ENCODE results near the gene DDX24.

DDX24 gene

GRCh38 chr14:94021001-94021400 lies 60.0 kb downstream of the DDX24 start:
- Mint-ChIP-seq H3K27ac (no peak overlapping the region), H3K36me3 (no peaks in the 10 kb centered on the region), H3K4me3 (no peak overlapping the region), H3K4me1 (peaks cover 4% of the 10 kb centered on the region), H3K27me3 (peaks cover 31% of the 10 kb centered on the region), H3K9me3 (no peaks in the 10 kb centered on the region)
- DNase-seq (ENCODE audit: low spot score in 2 of 2) (no peak), ATAC-seq (ENCODE audit: low read depth) (no peak)

- Mint-ChIP-seq H3K4me1 (no peaks in the 10 kb centered on the region), H3K27ac (no peak overlapping the region), H3K4me3 (no peak overlapping the region), H3K9me3 (no peaks in the 10 kb centered on the region), H3K36me3 (no peaks in the 10 kb centered on the region), H3K27me3 (peaks cover 31% of the 10 kb centered on the region)
- DNase-seq (ENCODE audit: low spot score in 2 of 2) (no peak), ATAC-seq (ENCODE audit: low read depth) (no peak)
Observed at GRCh38 chr14:94020267-94020666, 60.7 kb downstream of the DDX24 start.

- Mint-ChIP-seq H3K4me3 (no peak overlapping the region), H3K27ac (no peak overlapping the region), H3K4me1 (no peaks in the 10 kb centered on the region), H3K9me3 (no peaks in the 10 kb centered on the region), H3K36me3 (no peaks in the 10 kb centered on the region), H3K27me3 (peaks cover 29% of the 10 kb centered on the region)
- DNase-seq (ENCODE audit: low spot score in 2 of 2) (no peak), ATAC-seq (ENCODE audit: low read depth) (no peak)
Observed at GRCh38 chr14:94019329-94019728, 61.7 kb downstream of the DDX24 start.

- no peaks in the 10 kb centered on the region for H3K4me1 Mint-ChIP-seq
- no peak overlapping the region for H3K4me3 Mint-ChIP-seq
- no peaks in the 10 kb centered on the region for H3K9me3 Mint-ChIP-seq
- ATAC-seq (ENCODE audit: low read depth) (no peak), DNase-seq (ENCODE audit: low spot score in 2 of 2) (no peak)
- no peak overlapping the region for H3K27ac Mint-ChIP-seq
- no peaks in the 10 kb centered on the region for H3K36me3 Mint-ChIP-seq
- H3K27me3 Mint-ChIP-seq: peaks cover 31% of the 10 kb centered on the region
Observed at GRCh38 chr14:94018308-94018707, 62.7 kb downstream of the DDX24 start.

GRCh38 chr14:94016446-94016976 lies 64.5 kb downstream of the DDX24 start:
- Mint-ChIP-seq H3K27me3 (peaks cover 24% of the 10 kb centered on the region), H3K4me1 (peaks cover 3% of the 10 kb centered on the region), H3K36me3 (no peaks in the 10 kb centered on the region), H3K27ac (no peak overlapping the region), H3K4me3 (no peak overlapping the region), H3K9me3 (no peaks in the 10 kb centered on the region)
- no peak for DNase-seq (ENCODE audit: low spot score in 2 of 2)
- no peak for ATAC-seq (ENCODE audit: low read depth)

GRCh38 chr14:94015223-94015622 lies 65.8 kb downstream of the DDX24 start:
- no peak overlapping the region for H3K4me3 Mint-ChIP-seq
- H3K9me3 Mint-ChIP-seq: no peaks in the 10 kb centered on the region
- H3K27me3 Mint-ChIP-seq: peaks cover 20% of the 10 kb centered on the region
- DNase-seq (ENCODE audit: low spot score in 2 of 2) (no peak), ATAC-seq (ENCODE audit: low read depth) (no peak)
- no peaks in the 10 kb centered on the region for H3K36me3 Mint-ChIP-seq
- no peak overlapping the region for H3K27ac Mint-ChIP-seq
- H3K4me1 Mint-ChIP-seq: peaks cover 3% of the 10 kb centered on the region

GRCh38 chr14:94014382-94014781 lies 66.6 kb downstream of the DDX24 start:
- no peaks in the 10 kb centered on the region for H3K36me3 Mint-ChIP-seq
- H3K27me3 Mint-ChIP-seq: peaks cover 21% of the 10 kb centered on the region
- no peak for ATAC-seq (ENCODE audit: low read depth)
- H3K27ac Mint-ChIP-seq: no peak overlapping the region
- no peaks in the 10 kb centered on the region for H3K9me3 Mint-ChIP-seq
- no peak for DNase-seq (ENCODE audit: low spot score in 2 of 2)
- H3K4me1 Mint-ChIP-seq: peaks cover 3% of the 10 kb centered on the region
- H3K4me3 Mint-ChIP-seq: no peak overlapping the region

GRCh38 chr14:94011795-94012194 lies 69.2 kb downstream of the DDX24 start:
- H3K4me3 Mint-ChIP-seq: no peak overlapping the region
- no peaks in the 10 kb centered on the region for H3K9me3 Mint-ChIP-seq
- peaks cover 19% of the 10 kb centered on the region for H3K27me3 Mint-ChIP-seq
- DNase-seq (ENCODE audit: low spot score in 2 of 2) (no peak), ATAC-seq (ENCODE audit: low read depth) (no peak)
- no peak overlapping the region for H3K27ac Mint-ChIP-seq
- H3K36me3 Mint-ChIP-seq: no peaks in the 10 kb centered on the region
- peaks cover 3% of the 10 kb centered on the region for H3K4me1 Mint-ChIP-seq

GRCh38 chr14:94010625-94011024 lies 70.4 kb downstream of the DDX24 start:
- Mint-ChIP-seq H3K9me3 (no peaks in the 10 kb centered on the region), H3K27me3 (peaks cover 16% of the 10 kb centered on the region), H3K27ac (no peak overlapping the region), H3K36me3 (no peaks in the 10 kb centered on the region), H3K4me1 (peaks cover 3% of the 10 kb centered on the region), H3K4me3 (no peak overlapping the region)
- DNase-seq (ENCODE audit: low spot score in 2 of 2) (no peak), ATAC-seq (ENCODE audit: low read depth) (no peak)

GRCh38 chr14:94009767-94010166 lies 71.2 kb downstream of the DDX24 start:
- ATAC-seq (ENCODE audit: low read depth): no peak

GRCh38 chr14:94008234-94008633 lies 72.8 kb downstream of the DDX24 start:
- H3K4me3 Mint-ChIP-seq: no peak overlapping the region
- ATAC-seq (ENCODE audit: low read depth) (no peak), DNase-seq (ENCODE audit: low spot score in 2 of 2) (no peak)
- H3K9me3 Mint-ChIP-seq: no peaks in the 10 kb centered on the region
- H3K4me1 Mint-ChIP-seq: peaks cover 7% of the 10 kb centered on the region
- H3K27me3 Mint-ChIP-seq: peaks cover 22% of the 10 kb centered on the region
- no peaks in the 10 kb centered on the region for H3K36me3 Mint-ChIP-seq
- no peak overlapping the region for H3K27ac Mint-ChIP-seq

More at GRCh38 chr14:94009767-94010166, 71.2 kb downstream of the DDX24 start:
- peaks cover 21% of the 10 kb centered on the region for H3K27me3 Mint-ChIP-seq
- no peak overlapping the region for H3K4me3 Mint-ChIP-seq
- peaks cover 7% of the 10 kb centered on the region for H3K4me1 Mint-ChIP-seq
- no peak for DNase-seq (ENCODE audit: low spot score in 2 of 2)
- no peaks in the 10 kb centered on the region for H3K9me3 Mint-ChIP-seq
- no peaks in the 10 kb centered on the region for H3K36me3 Mint-ChIP-seq
- H3K27ac Mint-ChIP-seq: no peak overlapping the region

- Mint-ChIP-seq H3K4me1 (peaks cover 4% of the 10 kb centered on the region), H3K27ac (no peak overlapping the region), H3K36me3 (no peaks in the 10 kb centered on the region), H3K4me3 (no peak overlapping the region), H3K27me3 (peaks cover 18% of the 10 kb centered on the region), H3K9me3 (no peaks in the 10 kb centered on the region)
- ATAC-seq (ENCODE audit: low read depth) (peak; percentile 50), DNase-seq (ENCODE audit: low spot score in 2 of 2) (no peak)
Observed at GRCh38 chr14:94005324-94006073, 75.5 kb downstream of the DDX24 start.

GRCh38 chr14:94004015-94004414 lies 77.0 kb downstream of the DDX24 start:
- no peaks in the 10 kb centered on the region for H3K9me3 Mint-ChIP-seq
- no peak overlapping the region for H3K4me3 Mint-ChIP-seq
- H3K36me3 Mint-ChIP-seq: no peaks in the 10 kb centered on the region
- ATAC-seq (ENCODE audit: low read depth): no peak
- H3K4me1 Mint-ChIP-seq: peaks cover 4% of the 10 kb centered on the region
- no peak overlapping the region for H3K27ac Mint-ChIP-seq
- no peak for DNase-seq (ENCODE audit: low spot score in 2 of 2)
- H3K27me3 Mint-ChIP-seq: peaks cover 21% of the 10 kb centered on the region

GRCh38 chr14:94003397-94003796 lies 77.6 kb downstream of the DDX24 start:
- Mint-ChIP-seq H3K9me3 (no peaks in the 10 kb centered on the region), H3K36me3 (no peaks in the 10 kb centered on the region)

More at GRCh38 chr14:94003397-94003796, 77.6 kb downstream of the DDX24 start:
- H3K27me3 Mint-ChIP-seq: peaks cover 23% of the 10 kb centered on the region
- ATAC-seq (ENCODE audit: low read depth): no peak
- DNase-seq (ENCODE audit: low spot score in 2 of 2): no peak
- no peak overlapping the region for H3K27ac Mint-ChIP-seq
- H3K4me3 Mint-ChIP-seq: no peak overlapping the region
- peaks cover 4% of the 10 kb centered on the region for H3K4me1 Mint-ChIP-seq
